ENCODE measurements around the gene C6orf47.

The C6orf47 gene

DNA sequence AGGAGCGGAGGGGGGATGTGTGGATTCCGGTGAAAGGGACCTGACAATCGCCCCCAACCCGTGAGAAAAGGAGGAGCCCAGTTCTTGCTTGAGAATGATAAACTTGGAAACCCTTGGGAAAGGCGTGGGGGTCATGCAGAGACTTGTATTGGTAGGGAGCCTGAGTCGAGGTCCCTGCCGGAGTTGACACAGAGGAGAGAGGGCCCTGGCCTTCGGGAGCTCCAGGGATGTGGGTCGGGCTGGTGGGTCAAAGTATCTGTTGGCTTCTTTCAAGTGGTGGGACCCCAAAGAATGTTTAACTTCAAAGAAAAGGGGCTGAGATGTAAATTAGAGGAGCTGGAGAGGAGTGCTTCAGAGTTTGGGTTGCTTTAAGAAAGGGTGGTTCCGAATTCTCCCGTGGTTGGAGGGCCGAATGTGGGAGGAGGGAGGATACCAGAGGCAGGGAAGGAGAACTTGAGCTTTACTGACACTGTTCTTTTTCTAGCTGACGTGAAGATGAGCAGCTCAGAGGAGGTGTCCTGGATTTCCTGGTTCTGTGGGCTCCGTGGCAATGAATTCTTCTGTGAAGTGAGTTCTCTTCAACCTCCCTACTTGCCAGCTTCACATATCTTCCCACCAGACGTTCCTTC, 5.9 kb upstream of the C6orf47 start:
- Mint-ChIP-seq H3K27ac (peak overlapping the region; percentile 99), H3K27me3 (no peaks in the 10 kb centered on the region), H3K36me3 (peaks cover 26% of the 10 kb centered on the region), H3K4me3 (peak overlapping the region; percentile 99), H3K9me3 (no peaks in the 10 kb centered on the region), H3K4me1 (peaks cover 59% of the 10 kb centered on the region)

DNA sequence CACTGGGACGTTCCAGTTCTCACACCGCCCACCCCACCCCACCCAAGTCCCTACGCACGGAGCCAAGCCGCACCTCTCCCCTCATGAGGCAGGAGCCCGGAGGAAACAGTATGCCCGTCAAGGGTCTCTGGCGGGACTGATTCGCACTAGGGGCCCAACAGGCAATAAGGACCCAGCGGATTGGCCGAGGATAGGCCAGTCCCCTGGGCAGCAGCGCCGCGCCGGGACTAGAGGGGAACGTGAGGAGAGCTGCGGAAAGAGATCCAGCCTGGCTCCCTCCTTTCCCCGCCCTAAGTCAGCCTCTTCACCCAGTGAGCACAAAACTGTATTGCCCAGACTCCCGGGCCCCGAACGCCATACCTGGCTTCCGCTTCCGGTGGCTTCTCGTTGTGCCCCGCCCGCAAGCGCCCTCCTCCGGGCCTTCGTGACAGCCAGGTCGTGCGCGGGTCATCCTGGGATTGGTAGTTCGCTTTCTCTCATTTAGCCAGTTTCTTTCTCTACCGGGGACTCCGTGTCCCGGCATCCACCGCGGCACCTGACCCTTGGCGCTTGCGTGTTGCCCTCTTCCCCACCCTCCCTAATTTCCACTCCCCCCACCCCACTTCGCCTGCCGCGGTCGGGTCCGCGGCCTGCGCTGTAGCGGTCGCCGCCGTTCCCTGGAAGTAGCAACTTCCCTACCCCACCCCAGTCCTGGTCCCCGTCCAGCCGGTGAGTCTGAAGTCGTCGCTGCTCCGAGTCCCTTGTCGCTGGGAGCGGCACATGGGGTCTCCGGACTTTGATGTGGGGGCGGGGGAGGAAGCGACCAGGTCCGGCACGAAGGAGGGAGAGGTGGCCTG, 5.1 kb upstream of the C6orf47 start, which contains the start of gene CSNK2B:
Gene CSNK2B, plus strand, starts transcription at position 580 of the 836 bp plus-strand sequence. CDS start 752 bp downstream, outside the sequence.
- H3K4me1 Mint-ChIP-seq = peaks cover 65% of the 10 kb centered on the region
- H3K4me3 Mint-ChIP-seq = peak within 1 kb of the TSS; percentile 99
- H3K36me3 Mint-ChIP-seq = peaks cover 26% of the 10 kb centered on the region
- no peaks in the 10 kb centered on the region for H3K27me3 Mint-ChIP-seq
- no peaks in the 10 kb centered on the region for H3K9me3 Mint-ChIP-seq
- H3K27ac Mint-ChIP-seq = peak within 1 kb of the TSS; percentile 99

DNA sequence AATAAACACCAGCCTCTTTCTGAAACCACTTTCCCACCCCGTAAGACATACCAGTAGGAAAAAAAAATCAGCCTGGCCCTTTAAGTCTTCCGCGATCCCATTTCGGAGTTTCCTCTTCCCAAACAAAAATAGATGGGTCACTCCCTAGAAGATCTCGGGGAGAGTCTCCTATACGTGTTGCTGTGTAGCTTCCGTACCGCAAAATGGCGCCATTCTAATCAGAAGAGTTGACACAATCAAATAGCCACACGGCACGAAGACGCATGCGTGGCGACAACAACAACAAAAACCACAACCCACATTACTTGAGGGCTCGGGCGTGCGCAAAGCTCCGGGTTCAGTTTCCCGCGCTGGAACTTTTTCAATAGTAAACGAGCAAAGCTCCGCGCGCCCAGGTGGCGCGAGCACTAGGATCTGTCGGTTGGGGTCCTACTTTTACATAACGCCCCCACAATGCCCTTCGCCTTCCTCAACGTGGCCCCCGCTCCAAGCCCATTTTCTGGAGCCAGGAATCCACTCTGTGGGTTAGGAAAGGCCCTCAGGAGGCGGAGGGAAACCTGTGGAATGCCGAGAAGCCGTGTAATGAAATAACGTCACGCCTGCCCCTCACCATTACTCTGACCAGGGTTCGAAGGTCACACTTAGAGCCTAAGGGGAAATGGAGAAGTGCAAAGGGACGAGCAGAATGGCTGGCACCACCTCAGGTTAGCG, 4.4 kb upstream of the C6orf47 start, which contains the start of gene GPANK1:
Gene GPANK1, minus strand, starts transcription at position 208 of the 711 bp plus-strand sequence. CDS start 519 bp downstream, outside the sequence.
- Mint-ChIP-seq H3K4me3 (peak within 1 kb of the TSS; percentile 99), H3K36me3 (peaks cover 26% of the 10 kb centered on the region), H3K27me3 (no peaks in the 10 kb centered on the region), H3K4me1 (peaks cover 68% of the 10 kb centered on the region), H3K9me3 (no peaks in the 10 kb centered on the region), H3K27ac (peak within 1 kb of the TSS; percentile 99)

DNA sequence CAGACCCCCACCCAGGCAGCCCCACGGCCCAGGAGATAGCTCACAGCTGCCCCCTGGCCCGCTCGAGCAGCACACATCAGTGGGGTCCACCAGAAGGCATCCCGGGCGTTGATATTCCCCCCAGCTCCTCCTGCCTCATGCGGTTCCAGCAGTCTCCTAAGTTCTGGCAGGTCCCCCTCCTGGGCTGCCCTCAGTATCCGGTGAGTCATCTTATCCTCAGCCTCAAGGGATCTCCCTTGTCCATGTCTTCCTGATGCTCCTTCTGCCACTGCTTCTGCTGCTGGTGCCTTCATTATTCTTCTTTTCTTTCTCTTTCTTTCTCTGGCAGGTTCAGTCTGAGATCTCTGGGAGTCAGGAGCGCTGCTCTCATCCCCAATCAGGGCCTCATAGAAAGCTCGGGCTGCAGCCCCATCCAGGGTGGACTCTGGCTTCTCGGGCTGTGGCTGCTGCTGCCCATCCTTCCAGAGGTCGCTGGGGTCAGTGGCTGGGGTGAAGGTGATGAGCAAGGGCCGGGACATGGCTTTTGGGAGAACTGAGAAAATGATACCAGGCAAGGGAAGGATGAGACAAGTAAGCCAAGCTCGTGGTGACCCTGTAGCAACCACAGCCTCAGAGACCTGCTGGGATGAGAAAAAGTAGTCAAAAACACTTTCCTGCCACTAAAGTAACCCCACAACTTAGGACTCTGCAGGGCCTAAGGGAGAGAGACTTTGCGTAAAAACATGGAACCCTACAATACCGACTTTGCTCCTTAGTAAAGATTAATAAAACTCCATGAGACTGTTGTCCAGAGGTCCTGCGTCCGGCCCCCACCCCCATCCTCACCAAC, 3.6 kb upstream of the C6orf47 start:
- no peaks in the 10 kb centered on the region for H3K9me3 Mint-ChIP-seq
- peak overlapping the region; percentile 99 for H3K4me3 Mint-ChIP-seq
- H3K36me3 Mint-ChIP-seq = peaks cover 26% of the 10 kb centered on the region
- H3K4me1 Mint-ChIP-seq = peaks cover 75% of the 10 kb centered on the region
- H3K27ac Mint-ChIP-seq = peak overlapping the region; percentile 99
- H3K27me3 Mint-ChIP-seq = no peaks in the 10 kb centered on the region

DNA sequence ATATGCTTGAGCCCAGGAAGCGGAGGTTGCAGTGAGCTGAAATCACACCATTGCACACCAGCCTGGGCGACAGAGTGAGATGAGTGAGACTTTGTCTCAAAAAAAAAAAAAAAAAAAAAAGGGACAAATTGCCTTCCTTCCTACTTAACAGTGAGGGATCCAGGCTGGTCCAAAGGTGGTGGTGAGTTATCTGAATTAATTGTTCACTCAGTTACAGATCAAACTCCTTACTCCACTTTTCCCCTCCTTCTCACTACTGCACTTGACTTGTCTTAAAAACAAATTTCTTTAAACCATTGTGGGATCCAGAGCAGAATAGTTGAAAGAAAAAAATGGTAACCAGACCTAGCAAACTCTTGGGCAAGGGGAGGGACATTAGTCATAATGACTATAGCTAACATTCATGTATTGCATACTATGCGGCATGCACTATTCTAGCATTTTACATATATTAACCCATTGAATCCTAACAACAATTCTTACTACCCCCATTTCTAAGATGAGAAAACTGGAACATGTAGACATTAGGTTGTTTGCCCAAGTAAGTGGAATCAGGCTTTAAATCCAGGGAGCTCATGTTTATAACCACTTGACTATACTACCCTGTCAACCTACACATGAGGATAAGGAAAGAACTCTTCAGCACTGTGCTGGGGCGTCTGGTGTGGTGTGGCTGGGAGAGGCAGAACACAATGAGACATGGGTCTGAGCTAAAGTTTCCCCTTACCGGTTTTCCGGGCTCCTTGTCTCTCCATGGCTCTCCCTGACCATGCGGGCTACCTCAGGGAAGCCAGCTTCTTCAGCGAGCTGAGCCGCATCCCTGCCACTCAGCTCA, 2.8 kb upstream of the C6orf47 start:
- peak overlapping the region; percentile 99 for H3K27ac Mint-ChIP-seq
- no peaks in the 10 kb centered on the region for H3K9me3 Mint-ChIP-seq
- no peaks in the 10 kb centered on the region for H3K27me3 Mint-ChIP-seq
- peaks cover 26% of the 10 kb centered on the region for H3K36me3 Mint-ChIP-seq
- peaks cover 75% of the 10 kb centered on the region for H3K4me1 Mint-ChIP-seq
- H3K4me3 Mint-ChIP-seq = peak overlapping the region; percentile 99

DNA sequence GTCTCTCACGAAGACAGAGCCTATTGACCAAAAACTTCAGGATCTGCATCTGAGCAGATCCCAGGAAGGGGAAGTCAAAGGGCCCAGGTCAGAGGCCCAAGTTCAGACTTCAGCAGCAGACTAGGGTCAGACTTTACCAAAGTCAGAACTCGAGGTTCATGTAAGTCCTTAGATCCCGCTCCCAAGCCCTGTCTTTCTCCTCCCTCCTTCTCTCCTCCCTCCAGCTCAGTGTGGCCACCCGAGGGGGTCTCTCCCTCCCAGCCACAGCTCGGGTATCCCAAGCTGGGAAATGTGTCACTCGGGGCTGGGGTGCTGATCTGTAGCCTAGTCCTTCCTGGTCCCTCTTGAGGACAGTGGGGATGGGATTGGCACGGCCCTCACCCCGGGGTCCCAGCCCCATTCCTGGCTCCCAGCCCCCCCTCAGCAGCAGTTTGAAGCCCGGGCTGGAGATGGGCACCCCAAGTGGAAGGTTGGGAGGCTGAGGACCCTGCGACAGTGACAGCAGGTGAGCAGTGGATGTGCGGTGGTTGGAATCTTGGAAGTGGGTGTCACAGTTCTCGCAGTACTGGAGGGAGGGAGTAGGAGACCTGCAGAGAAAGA, 1.6 kb upstream of the C6orf47 start:
- Mint-ChIP-seq H3K27me3 (no peaks in the 10 kb centered on the region), H3K4me1 (peaks cover 75% of the 10 kb centered on the region), H3K36me3 (peaks cover 22% of the 10 kb centered on the region), H3K27ac (peak overlapping the region; percentile 55), H3K9me3 (no peaks in the 10 kb centered on the region), H3K4me3 (peak overlapping the region; percentile 49)

DNA sequence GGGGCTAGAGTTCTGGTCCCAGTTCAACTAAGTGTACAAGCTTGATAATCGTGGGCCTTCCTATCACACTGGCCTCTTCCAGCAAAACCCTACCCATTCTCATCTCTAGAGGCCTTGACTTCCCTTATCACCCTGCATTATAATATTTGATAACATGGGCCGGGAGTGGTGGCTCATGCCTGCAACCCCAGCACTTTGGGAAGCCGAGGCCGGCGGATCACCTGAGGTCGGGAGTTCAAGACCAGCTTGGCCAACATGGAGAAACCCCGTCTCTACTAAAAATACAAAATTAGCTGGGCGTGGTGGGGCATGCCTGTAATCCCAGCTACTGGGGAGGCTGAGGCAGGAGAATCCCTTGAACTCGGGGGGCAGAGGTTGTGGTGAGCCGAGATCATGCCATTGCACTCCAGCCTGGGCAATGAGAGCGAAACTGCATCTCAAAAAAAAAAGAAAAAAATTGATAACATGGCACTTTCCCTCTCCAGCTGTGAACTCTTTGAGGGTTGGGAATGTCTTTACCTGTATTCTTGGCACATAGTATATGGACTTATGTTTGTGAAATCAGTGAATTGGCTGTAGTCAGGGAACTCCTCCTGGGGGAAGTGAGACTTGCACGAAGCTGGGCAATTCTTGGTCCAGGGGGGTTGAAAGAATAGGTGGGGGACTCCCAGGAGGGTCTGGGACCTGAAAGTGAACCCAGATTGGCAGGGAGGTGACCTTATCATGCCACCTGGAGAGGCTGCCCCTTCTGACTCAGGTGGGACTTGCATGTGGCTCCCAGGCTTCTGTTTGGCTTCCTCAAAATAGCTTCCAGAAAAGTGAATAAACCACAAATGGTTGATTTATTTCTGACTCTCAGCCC, 915 bp upstream of the C6orf47 start:
- Mint-ChIP-seq H3K27ac (no peak overlapping the region), H3K4me1 (peaks cover 72% of the 10 kb centered on the region), H3K4me3 (peak overlapping the region; percentile 93), H3K36me3 (peaks cover 19% of the 10 kb centered on the region), H3K27me3 (no peaks in the 10 kb centered on the region), H3K9me3 (no peaks in the 10 kb centered on the region)

DNA sequence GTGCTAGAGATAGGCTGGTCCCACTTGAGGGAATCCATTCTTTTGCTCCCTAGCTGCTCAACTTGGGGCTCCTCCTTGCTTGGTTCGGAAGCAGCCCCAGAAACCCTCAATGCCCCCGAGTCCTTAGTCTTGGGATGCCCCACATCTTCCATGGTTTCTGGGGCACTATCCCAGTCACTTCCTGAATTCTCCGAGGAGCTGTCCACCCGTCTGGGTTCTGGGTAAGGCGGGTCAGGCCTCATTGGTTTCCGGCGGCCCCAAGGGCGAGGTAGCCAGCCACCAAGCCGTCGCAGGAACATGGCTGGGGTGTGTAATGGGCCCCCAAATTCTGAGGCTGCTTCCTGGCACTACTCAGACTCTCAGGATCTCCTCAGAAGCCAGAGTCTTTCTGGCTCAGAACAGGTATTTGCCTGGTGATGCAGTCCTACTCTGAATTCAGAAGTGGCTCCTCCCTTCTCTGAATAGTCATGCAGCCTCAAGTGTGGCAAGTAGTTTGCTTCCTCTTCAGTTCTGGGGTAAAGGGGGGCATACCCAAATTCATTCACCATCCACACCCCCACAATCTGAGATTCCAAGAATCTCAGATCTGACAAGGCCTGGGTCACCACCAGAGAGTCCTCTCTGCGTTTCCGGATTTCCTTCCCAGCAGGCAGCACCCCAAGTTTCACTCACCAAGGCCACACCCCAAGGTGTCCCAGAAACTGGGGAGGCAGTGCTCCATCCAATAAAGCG, 763 bp downstream of the C6orf47 start:
- Mint-ChIP-seq H3K36me3 (peaks cover 12% of the 10 kb centered on the region), H3K9me3 (no peaks in the 10 kb centered on the region), H3K4me1 (peaks cover 76% of the 10 kb centered on the region), H3K27ac (peak overlapping the region; percentile 77), H3K4me3 (peak overlapping the region; percentile 93), H3K27me3 (no peaks in the 10 kb centered on the region)

DNA sequence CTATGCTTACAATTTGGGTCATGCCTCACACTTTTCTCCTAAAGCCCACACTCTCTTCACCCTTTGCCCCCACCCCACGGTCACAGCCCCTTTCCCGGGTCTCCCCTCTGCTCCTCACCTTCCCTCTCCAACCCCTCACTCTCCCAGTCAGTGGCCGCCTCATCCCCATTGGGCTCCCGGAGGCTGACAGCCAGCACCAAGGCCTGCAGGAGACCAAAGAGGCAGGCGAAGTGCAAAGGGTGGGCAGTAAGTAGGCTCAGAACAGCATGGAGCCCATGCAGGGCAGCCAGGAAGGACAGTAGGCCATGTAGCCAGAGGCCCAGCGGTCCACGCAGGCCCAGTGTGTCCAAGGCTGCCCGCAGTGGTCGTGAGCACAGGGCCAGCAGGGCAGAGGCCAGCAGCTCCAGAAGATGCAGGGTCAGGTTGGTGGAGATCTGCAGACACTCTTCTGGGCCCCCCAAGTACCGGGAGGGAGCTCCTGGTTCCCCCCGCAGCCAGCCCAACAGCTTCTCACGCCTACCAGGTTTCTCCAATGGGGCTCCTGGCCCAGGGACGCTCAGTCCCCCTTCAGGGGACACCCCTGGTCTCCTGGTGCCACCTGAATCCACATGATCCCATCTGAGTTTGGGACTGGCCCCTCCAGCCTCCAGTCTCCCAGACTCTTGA, 1.5 kb downstream of the C6orf47 start:
- Mint-ChIP-seq H3K27ac (peak overlapping the region; percentile 35), H3K36me3 (peaks cover 7% of the 10 kb centered on the region), H3K4me1 (peaks cover 69% of the 10 kb centered on the region), H3K9me3 (no peaks in the 10 kb centered on the region), H3K27me3 (no peaks in the 10 kb centered on the region), H3K4me3 (peak overlapping the region; percentile 93)

DNA sequence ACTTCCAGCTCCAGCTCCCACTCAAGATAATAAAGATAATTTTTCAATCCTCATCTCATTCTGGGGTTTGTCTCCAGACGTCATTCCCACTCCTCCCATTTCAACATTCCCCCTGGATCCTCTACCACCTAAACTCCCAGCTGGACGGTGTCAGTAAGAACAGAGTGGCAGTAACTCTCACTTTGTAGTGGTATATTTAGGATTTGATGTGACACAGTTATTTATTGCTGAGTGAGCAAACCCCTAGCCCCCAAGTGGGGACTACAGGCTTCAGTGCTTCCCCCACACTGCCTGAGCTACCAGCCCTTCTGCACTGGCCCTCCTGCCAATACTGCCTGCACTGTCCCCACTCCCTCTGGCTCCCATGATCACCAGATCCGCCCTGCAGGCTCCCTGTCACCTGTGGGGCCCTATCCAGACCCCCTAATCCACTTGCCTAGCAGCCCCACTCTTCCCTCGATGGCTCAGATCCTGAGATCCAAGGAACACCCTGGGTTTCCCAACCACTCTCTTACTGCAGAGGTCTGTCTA, 2.4 kb downstream of the C6orf47 start:
- no peaks in the 10 kb centered on the region for H3K9me3 Mint-ChIP-seq
- peaks cover 2% of the 10 kb centered on the region for H3K36me3 Mint-ChIP-seq
- H3K4me1 Mint-ChIP-seq = peaks cover 60% of the 10 kb centered on the region
- H3K4me3 Mint-ChIP-seq = peak overlapping the region; percentile 93
- peak overlapping the region; percentile 91 for H3K27ac Mint-ChIP-seq
- no peaks in the 10 kb centered on the region for H3K27me3 Mint-ChIP-seq

DNA sequence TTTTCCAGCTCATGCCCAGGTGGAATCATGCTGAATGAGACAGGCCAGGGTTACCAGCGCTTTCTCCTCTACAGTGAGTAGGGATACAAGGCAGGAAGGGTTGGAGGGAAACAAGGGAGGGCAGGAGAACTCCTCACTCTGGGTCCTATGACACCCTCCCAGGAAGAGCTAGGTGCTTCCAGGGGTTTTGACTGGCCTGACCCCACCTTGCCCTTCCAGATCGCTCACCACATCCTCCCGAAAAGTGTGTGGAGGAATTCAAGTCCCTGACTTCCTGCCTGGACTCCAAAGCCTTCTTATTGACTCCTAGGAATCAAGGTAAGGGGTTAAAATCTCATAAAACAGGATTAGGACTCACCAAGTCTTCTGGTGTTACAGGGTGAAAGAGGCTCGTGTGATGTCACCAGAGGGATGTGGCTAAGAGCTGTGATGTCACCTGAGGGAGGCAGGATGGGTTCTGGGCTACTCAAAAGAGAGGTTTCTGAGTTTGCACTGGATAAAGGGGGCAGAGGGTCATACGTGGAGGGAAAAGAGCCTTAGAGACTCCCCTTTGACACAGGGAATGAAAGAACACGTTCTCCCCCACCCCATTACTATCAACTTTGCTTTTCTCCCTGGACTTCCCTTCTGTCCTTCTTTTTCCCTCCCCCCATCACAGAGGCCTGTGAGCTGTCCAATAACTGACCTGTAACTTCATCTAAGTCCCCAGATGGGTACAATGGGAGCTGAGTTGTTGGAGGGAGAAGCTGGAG, 3.0 kb downstream of the C6orf47 start:
- peaks cover 56% of the 10 kb centered on the region for H3K4me1 Mint-ChIP-seq
- H3K4me3 Mint-ChIP-seq = peak overlapping the region; percentile 30
- no peaks in the 10 kb centered on the region for H3K9me3 Mint-ChIP-seq
- H3K27ac Mint-ChIP-seq = peak overlapping the region; percentile 91
- H3K36me3 Mint-ChIP-seq = no peaks in the 10 kb centered on the region
- no peaks in the 10 kb centered on the region for H3K27me3 Mint-ChIP-seq
